HG03575 (cell line): ENCODE results near the gene SNED1.

Experiments used
- ATAC-seq: cut with Tn5 transposase; IDR thresholded peaks from one replicate; pipeline ENCODE4 v1.9.1; 2021; ENCODE audit not compliant: unreplicated experiment, insufficient number of reproducible peaks, low FRiP score; ENCODE audit errors: extremely low read depth

SNED1 gene

GRCh38 chr2:241128266-241128665 lies 129.8 kb downstream of the SNED1 start:
- ATAC-seq = no peak

- no peak for ATAC-seq
Observed at GRCh38 chr2:241129086-241129871, 130.9 kb downstream of the SNED1 start.

DNA sequence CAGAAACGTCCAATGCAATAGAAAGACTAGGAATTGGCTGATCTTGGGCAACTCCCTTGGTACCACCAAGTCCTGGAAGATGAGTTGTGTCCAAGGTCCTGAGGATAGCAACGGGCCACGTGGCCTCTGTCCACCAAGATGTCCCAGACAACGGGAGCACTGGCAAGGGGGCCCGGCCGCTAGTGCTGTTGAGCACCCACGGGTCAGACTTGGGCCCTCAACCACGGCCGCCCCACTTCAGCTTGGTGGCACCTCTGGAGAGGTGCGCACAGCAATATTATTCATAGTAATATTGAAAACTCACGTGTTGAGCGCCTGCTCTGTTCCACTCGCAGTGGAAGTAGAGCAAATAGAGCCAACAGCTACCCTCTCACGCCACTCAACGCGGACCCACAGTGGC lies 131.9 kb downstream of the SNED1 start:
- no peak for ATAC-seq

GRCh38 chr2:241131531-241131930 lies 133.1 kb downstream of the SNED1 start:
- ATAC-seq = no peak

DNA sequence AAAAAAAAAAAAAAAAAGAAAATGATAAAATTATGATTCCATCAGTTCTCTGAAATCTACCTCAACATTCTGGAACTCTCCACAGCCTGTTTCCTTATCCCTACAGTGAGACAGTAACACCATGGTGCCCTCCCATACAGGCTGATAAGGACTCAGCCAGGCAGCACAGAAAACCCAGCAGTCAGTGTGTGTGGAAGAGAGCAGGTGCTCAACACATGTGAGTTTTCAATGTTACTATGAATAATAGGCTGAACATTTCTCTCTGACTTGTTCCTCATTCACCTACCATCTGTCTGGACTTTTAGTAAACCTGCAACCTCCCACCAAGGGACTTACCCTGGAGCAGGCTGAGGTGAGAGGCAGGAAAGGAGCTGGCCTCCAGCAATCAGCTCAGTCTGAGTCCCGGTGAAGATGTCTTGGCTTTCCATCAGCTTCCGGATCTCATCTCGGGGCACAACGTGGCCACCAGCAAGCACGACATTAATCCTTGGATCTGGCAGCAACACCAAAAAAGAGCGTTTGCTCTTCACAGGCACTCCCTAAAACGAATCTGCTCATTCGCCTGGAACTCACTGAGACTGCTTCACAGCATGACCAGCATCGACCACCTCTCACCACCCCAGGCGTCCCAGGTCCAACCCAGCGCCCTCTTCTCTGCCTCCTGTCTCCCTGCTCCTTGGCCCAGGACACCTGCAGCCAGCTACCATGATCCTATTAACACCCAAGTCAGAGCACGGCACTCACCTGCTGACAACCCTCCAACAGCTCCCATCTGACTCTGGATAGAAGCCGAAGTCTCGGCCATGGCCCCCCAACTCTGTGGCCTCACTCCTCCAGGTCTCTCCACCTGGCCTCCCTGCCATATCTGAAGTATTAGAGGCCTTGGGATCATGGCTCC lies 134.4 kb downstream of the SNED1 start:
- no peak for ATAC-seq

- no peak for ATAC-seq
Observed at GRCh38 chr2:241133436-241133820, 135.0 kb downstream of the SNED1 start.

DNA sequence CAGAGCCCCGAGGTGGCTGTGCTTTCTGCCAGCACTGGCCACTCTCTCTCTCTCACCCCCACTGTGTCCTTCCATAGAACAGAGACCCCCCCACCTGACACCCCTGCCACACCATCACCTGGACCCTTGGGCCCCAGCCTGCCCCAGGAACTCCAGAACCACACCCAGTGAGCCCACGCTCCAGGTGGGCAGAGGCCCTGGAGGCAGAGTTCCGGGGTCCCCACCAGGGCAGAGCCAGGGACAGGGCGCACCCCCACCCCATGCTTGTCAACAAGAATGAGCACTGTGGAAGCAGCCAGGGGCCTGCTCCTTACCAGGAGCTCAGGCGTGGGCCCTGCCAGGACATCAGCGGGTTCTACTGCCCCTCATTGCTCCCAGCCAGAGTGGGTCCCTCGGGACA lies 136.3 kb downstream of the SNED1 start:
- ATAC-seq = no peak

DNA sequence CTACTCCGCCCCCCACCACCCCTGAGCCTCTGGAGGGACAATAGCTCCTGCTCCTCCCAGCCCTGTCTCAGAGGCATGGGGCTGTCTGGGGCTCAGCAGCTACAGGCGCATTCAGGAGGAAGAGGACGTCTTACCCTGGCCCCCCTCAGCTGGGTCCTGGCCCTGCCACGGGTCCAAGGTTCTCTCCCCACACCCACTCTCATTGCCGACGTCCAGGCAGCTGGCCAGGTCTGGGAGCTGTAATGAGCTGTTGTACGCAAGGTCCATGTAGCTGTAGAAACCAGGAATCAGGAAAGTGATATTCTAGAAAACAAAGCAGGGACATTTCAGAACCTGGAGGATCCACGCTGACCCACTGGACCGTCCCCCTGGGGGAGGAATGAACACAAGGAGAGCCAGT lies 137.3 kb downstream of the SNED1 start:
- ATAC-seq = no peak

GRCh38 chr2:241136191-241136590 lies 137.8 kb downstream of the SNED1 start:
- no peak for ATAC-seq

DNA sequence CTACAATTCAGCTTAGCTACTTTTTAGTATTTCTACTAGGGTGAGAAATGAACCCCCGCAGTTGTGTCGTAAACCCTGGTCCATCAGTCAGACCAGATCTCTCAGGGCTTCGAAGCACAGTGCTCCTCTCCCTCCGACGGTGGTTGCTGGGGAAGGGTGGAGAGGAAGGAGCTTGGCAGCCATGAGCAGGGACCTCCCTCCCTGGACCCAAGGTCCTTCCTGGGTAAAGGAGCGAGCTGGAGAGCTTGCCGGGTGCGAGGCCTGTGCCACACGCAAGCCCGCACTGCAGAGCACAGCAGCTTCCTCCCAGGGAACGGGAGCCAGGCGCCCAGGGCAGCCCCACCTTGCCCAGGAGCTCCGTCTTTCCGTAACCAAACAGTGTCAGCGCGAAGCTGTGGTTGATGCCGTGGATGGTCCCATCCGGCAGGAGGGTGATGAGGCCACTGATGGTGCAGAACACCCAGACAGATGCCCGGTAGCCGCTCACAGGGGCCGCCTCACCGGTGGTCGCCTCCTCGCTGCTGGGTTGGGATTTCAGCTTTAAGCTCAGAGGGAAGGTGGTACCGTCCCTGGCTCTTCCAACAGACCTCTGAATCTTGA lies 138.3 kb downstream of the SNED1 start:
- no peak for ATAC-seq

- ATAC-seq = no peak
Observed at GRCh38 chr2:241137276-241138190, 139.1 kb downstream of the SNED1 start.

GRCh38 chr2:241138471-241138870 lies 140.1 kb downstream of the SNED1 start:
- ATAC-seq = no peak

- ATAC-seq = no peak
Observed at GRCh38 chr2:241139531-241140444, 141.4 kb downstream of the SNED1 start.

DNA sequence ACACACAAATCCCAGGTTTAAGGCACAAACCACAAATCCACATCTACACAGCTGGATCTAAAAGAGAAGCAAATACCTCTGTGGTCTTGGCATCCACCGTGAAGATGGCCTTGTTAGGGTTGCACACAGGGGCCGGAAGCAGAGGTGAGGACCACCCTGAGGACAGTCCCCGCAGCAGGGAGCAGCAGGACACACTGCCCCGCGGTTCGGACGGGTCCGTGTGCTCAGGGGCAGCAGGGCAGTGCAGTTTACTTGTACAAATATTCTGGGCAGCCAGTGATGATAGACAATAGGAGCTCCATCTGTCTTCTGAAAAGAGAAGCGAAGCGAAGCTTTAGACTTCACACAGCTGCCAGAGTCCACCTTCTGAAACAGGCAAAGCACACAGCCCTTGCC lies 142.0 kb downstream of the SNED1 start:
- no peak for ATAC-seq

GRCh38 chr2:241141214-241141770 lies 142.9 kb downstream of the SNED1 start:
- ATAC-seq = no peak

- ATAC-seq = no peak
Observed at GRCh38 chr2:241142063-241142462, 143.6 kb downstream of the SNED1 start.

DNA sequence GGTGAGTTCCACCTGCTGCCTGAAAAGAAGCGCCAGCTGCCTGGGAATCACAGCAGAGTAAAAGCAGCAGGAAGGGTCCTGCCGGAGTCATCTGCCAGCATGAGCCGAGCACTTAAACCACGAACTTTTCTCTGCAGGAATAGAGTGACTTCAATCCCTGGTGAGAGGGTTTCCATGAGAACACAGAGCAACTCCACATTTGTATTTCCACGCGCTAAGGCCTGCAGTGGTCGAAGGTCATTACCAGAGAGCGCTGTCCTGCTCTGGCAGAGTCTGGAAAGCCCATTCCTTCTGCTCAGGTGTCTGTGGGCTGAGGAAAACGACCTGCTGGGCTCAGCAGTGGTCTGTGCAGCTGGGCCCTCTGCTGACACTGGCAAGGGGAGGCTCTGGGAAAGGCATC lies 144.2 kb downstream of the SNED1 start:
- no peak for ATAC-seq
